Transverse colon (tissue), 4 donors: ENCODE results near the gene CYBB.

Source experiments
- POLR2AphosphoS5 ChIP-seq, 3 donors: sonication (generic); formaldehyde crosslinking; IDR thresholded peaks; one replicate each; pipeline ENCODE4 v1.6.1; 2016; ENCODE audit warnings: antibody characterized with exemption in 3 of 3
- TF ChIP-seq, protein P1 (sequence below), 5 experiments: fragments of 200-600 bp in 3 of 5; fragments of 450-650 bp in 2 of 5; sonication (generic) in 3 of 5; IDR thresholded peaks; 1 replicate in 2 of 5; 2 replicates in 3 of 5; pipeline ENCODE4 v1.5.1; 2016 to 2017; ENCODE audit warnings: antibody characterized with exemption in 5 of 5, inconsistent platforms in 3 of 5, mild to moderate bottlenecking in 2 of 5, moderate library complexity in 1 of 5

GRCh38 chrX:37820646-37821045, 40.8 kb downstream of the CYBB start:
- TF ChIP-seq, protein P1, sequence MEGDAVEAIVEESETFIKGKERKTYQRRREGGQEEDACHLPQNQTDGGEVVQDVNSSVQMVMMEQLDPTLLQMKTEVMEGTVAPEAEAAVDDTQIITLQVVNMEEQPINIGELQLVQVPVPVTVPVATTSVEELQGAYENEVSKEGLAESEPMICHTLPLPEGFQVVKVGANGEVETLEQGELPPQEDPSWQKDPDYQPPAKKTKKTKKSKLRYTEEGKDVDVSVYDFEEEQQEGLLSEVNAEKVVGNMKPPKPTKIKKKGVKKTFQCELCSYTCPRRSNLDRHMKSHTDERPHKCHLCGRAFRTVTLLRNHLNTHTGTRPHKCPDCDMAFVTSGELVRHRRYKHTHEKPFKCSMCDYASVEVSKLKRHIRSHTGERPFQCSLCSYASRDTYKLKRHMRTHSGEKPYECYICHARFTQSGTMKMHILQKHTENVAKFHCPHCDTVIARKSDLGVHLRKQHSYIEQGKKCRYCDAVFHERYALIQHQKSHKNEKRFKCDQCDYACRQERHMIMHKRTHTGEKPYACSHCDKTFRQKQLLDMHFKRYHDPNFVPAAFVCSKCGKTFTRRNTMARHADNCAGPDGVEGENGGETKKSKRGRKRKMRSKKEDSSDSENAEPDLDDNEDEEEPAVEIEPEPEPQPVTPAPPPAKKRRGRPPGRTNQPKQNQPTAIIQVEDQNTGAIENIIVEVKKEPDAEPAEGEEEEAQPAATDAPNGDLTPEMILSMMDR (IDR thresholded peaks at IDR 0.05) = no peak
- TF ChIP-seq POLR2AphosphoS5 (IDR thresholded peaks at IDR 0.05) = no peak
